ENCODE measurements around the gene CYP4F8.
"Not testable (repeated sequence)": the region's sequence is repeated elsewhere in the genome, so short reads cannot be mapped to it uniquely, and the experiment has no call there.

CYP4F8 gene

DNA sequence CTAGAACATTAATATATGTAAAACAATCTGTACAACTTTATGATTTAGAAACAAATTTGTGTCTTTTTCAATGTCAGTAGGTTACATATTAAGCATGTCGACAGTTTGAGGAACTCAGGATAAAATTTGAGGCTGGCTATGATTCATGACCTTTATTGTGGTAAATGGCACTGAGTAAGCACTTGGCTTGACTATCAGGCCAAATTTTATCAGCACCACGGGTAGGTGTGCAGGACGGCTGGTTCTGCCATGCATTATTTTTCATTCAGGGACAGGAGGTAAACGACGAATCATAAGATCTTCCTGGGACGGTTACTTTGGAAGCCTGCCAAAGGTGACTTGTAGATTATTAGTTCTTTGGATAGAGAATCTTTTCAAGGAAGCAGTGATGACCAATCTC, 19.9 kb upstream of the CYP4F8 start:
- no peak for DNase-seq (ENCODE audit: low read depth)
- TF ChIP-seq, protein P1, sequence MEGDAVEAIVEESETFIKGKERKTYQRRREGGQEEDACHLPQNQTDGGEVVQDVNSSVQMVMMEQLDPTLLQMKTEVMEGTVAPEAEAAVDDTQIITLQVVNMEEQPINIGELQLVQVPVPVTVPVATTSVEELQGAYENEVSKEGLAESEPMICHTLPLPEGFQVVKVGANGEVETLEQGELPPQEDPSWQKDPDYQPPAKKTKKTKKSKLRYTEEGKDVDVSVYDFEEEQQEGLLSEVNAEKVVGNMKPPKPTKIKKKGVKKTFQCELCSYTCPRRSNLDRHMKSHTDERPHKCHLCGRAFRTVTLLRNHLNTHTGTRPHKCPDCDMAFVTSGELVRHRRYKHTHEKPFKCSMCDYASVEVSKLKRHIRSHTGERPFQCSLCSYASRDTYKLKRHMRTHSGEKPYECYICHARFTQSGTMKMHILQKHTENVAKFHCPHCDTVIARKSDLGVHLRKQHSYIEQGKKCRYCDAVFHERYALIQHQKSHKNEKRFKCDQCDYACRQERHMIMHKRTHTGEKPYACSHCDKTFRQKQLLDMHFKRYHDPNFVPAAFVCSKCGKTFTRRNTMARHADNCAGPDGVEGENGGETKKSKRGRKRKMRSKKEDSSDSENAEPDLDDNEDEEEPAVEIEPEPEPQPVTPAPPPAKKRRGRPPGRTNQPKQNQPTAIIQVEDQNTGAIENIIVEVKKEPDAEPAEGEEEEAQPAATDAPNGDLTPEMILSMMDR (IDR thresholded peaks at IDR 0.05; ENCODE audit: low read depth, low read length, missing control alignments), result no peak
- H3K4me3 ChIP-seq (ENCODE audit: low read depth, low read length), result no peak overlapping the region
- in situ Hi-C loops (cut with HindIII; ENCODE audit: low sequenced_read_pairs), result no loop called here

DNA sequence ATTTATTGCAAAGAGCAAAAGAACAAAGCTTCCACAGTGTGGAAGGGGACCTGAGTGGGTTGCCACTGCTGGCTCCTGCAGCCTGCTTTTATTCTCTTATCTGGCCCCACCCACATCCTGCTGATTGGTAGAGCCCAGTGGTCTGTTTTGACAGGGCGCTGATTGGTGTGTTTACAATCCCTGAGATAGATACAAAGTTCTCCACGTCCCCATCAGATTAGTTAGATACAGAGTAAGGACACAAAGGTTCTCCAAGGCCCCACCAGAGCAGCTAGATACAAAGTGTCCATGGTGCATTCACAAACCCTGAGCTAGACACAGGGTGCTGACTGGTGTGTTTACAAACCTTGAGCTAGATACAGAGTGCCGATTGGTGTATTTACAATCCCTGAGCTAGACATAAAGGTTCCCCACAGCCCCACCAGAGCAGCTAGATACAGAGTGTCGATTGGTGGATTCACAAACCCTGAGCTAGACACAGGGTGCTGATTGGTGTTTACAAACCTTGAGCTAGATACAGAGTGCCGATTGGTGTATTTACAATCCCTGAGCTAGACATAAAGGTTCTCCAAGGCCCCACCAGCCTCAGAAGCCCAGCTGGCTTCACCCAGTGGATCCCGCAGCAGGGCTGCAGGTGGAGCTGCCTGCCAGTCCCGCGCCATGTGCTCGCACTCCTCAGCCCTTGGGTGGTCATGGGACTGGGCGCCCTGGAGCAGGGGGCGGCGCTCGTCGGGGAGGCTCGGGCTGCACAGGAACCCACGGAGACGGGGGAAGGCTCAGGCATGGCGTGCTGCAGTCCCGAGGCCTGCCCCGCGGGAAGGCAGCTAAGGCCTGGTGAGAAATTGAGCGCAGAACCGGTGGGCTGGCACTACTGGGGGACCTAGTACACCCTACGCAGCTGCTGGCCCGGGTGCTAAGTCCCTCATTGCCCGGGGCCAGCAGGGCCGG, 6.8 kb upstream of the CYP4F8 start:
- DNase-seq (ENCODE audit: low read depth); H3K4me3 ChIP-seq (ENCODE audit: low read depth, low read length); in situ Hi-C loops (cut with HindIII; ENCODE audit: low sequenced_read_pairs): not testable (repeated sequence)

DNA sequence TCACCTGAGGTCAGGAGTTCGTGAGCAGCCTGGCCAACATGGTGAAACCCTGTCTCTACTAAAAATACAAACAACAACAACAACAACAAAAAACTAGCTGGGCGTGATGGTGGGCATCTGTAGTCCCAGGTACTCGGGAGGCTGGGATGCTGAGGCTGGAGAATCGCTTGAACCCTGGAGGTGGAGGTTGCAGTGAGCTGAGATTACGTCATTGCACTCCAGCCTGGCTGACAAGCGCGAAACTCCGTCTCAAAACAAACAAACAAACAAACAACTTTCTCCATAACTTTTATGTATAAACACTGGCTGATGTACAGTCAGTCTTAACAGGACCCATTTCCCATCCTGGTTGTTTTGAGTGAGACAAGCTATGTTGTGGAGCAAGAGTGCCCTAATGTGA, 5.8 kb upstream of the CYP4F8 start:
- TF ChIP-seq, protein P1 (IDR thresholded peaks at IDR 0.05; ENCODE audit: low read depth, low read length, missing control alignments), result no peak
- in situ Hi-C loops (cut with HindIII; ENCODE audit: low sequenced_read_pairs), result no loop called here
- no peak overlapping the region for H3K4me3 ChIP-seq (ENCODE audit: low read depth, low read length)
- no peak for DNase-seq (ENCODE audit: low read depth)

DNA sequence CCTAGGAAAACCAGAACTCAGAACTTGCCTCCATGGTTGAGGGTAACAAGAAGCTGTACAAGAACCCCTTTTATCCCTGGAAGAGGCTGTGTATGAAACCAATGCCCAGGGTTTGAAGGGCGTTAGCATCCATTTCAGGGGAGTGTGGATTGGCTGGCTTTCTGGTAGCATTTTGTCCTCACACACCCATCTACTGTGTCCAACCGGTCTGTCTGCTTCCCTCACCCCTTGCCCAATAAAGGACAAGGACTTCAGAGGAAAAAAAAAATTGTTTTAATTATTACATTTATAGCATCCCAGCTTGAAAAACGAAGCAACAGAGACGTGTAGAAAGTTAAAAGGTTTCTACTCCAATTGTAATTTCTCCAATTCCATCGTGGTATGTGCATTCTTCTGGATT, 2.7 kb upstream of the CYP4F8 start:
- H3K4me3 ChIP-seq (ENCODE audit: low read depth, low read length), result no peak overlapping the region
- no peak for DNase-seq (ENCODE audit: low read depth)
- TF ChIP-seq, protein P1 (IDR thresholded peaks at IDR 0.05; ENCODE audit: low read depth, low read length, missing control alignments), result no peak
- in situ Hi-C loops (cut with HindIII; ENCODE audit: low sequenced_read_pairs), result no loop called here

DNA sequence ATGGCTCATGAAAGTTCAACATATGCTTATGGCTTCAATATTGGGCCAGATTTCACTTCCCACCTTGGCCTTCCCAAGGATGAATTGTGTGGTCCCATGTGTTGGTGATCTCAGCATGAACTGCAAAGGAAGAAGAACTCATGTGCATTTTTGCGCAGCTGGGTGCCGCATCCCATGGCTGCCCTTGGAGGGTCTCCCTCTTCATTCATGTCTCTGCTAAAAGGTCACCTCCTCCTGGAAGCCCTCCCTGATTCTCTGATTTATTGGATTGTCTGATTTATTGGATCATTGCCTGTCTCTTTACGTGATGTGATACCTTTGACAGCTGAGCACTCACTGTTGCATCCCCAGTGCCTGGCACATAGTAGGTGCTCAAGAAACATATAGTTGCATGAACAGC, 1.7 kb upstream of the CYP4F8 start:
- no peak overlapping the region for H3K4me3 ChIP-seq (ENCODE audit: low read depth, low read length)
- TF ChIP-seq, protein P1 (IDR thresholded peaks at IDR 0.05; ENCODE audit: low read depth, low read length, missing control alignments), result no peak
- no peak for DNase-seq (ENCODE audit: low read depth)
- in situ Hi-C loops (cut with HindIII; ENCODE audit: low sequenced_read_pairs), result no loop called here

DNA sequence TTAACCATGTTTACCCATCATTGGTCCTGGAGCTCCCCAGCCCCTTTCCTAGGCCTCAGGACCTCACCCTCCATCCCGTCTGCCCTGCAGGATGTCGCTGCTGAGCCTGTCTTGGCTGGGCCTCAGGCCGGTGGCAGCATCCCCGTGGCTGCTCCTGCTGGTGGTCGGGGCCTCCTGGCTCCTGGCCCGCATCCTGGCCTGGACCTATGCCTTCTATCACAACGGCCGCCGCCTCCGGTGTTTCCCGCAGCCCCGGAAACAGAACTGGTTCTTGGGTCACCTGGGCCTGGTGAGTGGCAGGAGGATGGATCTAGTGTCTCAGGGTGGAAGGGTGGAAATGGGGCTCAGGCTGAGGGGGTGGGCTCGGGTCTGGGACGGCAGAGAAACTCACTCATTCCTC, 508 bp downstream of the CYP4F8 start:
- in situ Hi-C loops (cut with HindIII; ENCODE audit: low sequenced_read_pairs), result no loop called here
- no peak for DNase-seq (ENCODE audit: low read depth)
- H3K4me3 ChIP-seq (ENCODE audit: low read depth, low read length), result no peak overlapping the region
- TF ChIP-seq, protein P1 (IDR thresholded peaks at IDR 0.05; ENCODE audit: low read depth, low read length, missing control alignments), result no peak

DNA sequence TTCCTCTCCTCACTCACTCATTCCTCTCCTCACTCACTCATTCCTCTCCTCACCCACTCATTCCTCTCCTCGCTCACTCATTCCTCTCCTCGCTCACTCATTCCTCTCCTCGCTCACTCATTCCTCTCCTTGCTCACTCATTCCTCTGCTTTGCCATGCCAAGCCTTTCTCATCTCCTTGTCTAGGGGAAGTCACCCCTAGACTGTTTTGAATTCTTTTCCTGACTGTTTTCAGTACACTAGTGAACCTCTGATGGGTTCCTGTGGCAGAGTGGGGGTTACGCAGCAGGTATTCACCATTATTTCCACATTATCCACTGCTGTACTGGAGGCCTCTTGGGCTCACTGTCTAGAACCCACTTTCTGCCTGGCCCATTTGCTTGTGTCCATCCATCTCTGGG, 1.2 kb downstream of the CYP4F8 start:
- no peak for DNase-seq (ENCODE audit: low read depth)
- no peak overlapping the region for H3K4me3 ChIP-seq (ENCODE audit: low read depth, low read length)
- in situ Hi-C loops (cut with HindIII; ENCODE audit: low sequenced_read_pairs), result no loop called here
- TF ChIP-seq, protein P1 (IDR thresholded peaks at IDR 0.05; ENCODE audit: low read depth, low read length, missing control alignments), result no peak
